Psoas muscle (tissue), 8 donors: Measurements from ENCODE around the gene BTBD9. TPM values are rescaled to one million over a fixed set of nuclear protein-coding genes. Genes with fewer than 3 reads are reported as not detected.

Source experiments
- ATAC-seq, 4 donors: fragments of 200-7000 bp; cut with Tn5 transposase; one replicate each; pipeline ENCODE4 v1.9.1; 2020; ENCODE audit warnings: moderate library complexity in 3 of 4, mild to moderate bottlenecking in 2 of 4
- DNase-seq, 2 donors: peaks; one replicate each; pipeline ENCODE4 v3.0.0-alpha.2; 2020
- H3K27ac ChIP-seq: fragments of 200-600 bp; one replicate; pipeline ENCODE4 v1.8.0; 2022
- H3K27me3 ChIP-seq, 3 donors: fragments of 200-600 bp in 1 of 3; one replicate each; pipeline versions ENCODE4 v1.6.1 to v1.8.0; 2013 to 2022; ENCODE audit warnings: low read length in 2 of 3, mild to moderate bottlenecking in 2 of 3, moderate library complexity in 1 of 3; ENCODE audit not compliant: insufficient read depth in 3 of 3
- H3K36me3 ChIP-seq, 2 donors: fragments of 200-600 bp in 1 of 2; one replicate each; pipeline versions ENCODE4 v1.6.1 to v1.8.0; 2013 to 2022; ENCODE audit warnings: low read depth in 1 of 2, mild to moderate bottlenecking in 1 of 2, moderate library complexity in 1 of 2; ENCODE audit not compliant: insufficient read depth in 1 of 2
- H3K4me1 ChIP-seq: fragments of 200-600 bp; one replicate; pipeline ENCODE4 v1.8.0; 2022
- H3K4me3 ChIP-seq: fragments of 200-600 bp; one replicate; pipeline ENCODE4 v1.8.0; 2022; ENCODE audit warnings: mild to moderate bottlenecking
- H3K9me3 ChIP-seq: fragments of 200-600 bp; one replicate; pipeline ENCODE4 v1.8.0; 2022
- WGBS, 3 donors: extraction: QIAGEN DNeasy Blood & Tissue Kit; methylation state at CpG; one replicate each; pipeline versions ENCODE4 v1.1.6 to v1.1.7; 2013; 5-methylcytosine and 5-hydroxymethylcytosine counted together
- intact Hi-C, 2 donors: fragments of 100-400 bp; cut with DNase I; formaldehyde crosslinking; loops; one replicate each; pipeline versions ENCODE4 v1.11.0 to v1.14.2; 2022
- polyA plus RNA-seq, 3 donors: library from polyadenylated mRNA; stranded (reverse); fragments of 200-250 nt; gene quantifications; one replicate each; pipeline ENCODE4 v1.2.3, GENCODE V29; 2013
- total RNA-seq, 4 donors: library from RNA; stranded (reverse); fragmentation: NEBNext Ultra II Directional in 2 of 4; extraction: Animal tissue kit (Norgen Biotek cat#: 25700) in 2 of 4; gene quantifications; one replicate each; pipeline versions ENCODE4 v1.2.1 to v1.2.4, GENCODE V29; 2021 to 2023
- TF ChIP-seq, protein P1 (sequence below): fragments of 200-600 bp; IDR thresholded peaks from one replicate; pipeline ENCODE4 v1.8.0; 2022; ENCODE audit warnings: antibody characterized with exemption
- donor health status: healthy with polysubstance abuse.
- donor health status: DM: no; HTN: no; CAD: no; lungs with moderate emphysema.
- donor health status: Bipolar disorder and iron deficiency.
- donor health status: healthy.
- donor health status: DM: yes; HTN: yes; CAD: no.
- donor health status: DM: no; HTN: no; CAD: no.
- donor health status: DM: no; HTN: no; CAD: no.
- donor health status: DM: yes; HTN: yes; CAD: no.

The BTBD9 gene
- total and polyA plus RNA-seq, 7 donors = 2.3 to 10.9 (median 8.4) TPM

DNA sequence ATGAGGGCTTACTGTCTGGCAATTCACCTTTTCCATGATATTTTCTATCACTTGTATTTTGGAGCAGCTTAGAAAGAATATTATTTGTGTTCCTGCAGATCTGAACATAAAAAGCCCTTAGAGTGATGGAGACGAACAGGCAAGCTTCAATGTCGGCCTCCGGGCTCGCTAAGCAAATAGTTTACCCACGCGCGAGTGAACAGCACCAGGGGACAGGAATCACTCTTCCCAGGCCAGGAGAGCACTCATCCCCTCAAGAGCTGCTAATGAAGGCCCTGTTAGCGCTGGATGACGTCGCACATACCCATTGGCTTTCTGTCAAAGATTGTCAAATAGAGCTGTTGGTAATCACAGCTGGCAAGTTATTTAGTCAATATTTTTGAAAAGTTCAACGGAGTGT, 424.5 kb downstream of the BTBD9 start:
- TF ChIP-seq, protein P1, sequence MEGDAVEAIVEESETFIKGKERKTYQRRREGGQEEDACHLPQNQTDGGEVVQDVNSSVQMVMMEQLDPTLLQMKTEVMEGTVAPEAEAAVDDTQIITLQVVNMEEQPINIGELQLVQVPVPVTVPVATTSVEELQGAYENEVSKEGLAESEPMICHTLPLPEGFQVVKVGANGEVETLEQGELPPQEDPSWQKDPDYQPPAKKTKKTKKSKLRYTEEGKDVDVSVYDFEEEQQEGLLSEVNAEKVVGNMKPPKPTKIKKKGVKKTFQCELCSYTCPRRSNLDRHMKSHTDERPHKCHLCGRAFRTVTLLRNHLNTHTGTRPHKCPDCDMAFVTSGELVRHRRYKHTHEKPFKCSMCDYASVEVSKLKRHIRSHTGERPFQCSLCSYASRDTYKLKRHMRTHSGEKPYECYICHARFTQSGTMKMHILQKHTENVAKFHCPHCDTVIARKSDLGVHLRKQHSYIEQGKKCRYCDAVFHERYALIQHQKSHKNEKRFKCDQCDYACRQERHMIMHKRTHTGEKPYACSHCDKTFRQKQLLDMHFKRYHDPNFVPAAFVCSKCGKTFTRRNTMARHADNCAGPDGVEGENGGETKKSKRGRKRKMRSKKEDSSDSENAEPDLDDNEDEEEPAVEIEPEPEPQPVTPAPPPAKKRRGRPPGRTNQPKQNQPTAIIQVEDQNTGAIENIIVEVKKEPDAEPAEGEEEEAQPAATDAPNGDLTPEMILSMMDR = no peak
- ATAC-seq (no peak), DNase-seq (no peak)
- intact Hi-C loops = no loop called here
- H3K27me3 ChIP-seq = no peaks in the 10 kb centered on the region
- H3K4me1 ChIP-seq = peaks cover 31% of the 10 kb centered on the region
- no peaks in the 10 kb centered on the region for H3K36me3 ChIP-seq
- H3K9me3 ChIP-seq = no peaks in the 10 kb centered on the region
- 50 to 60% (median 58%) methylated on average over 11 of the region's 11 CpGs for WGBS, 3 donors
- no peak overlapping the region for H3K4me3 ChIP-seq
- H3K27ac ChIP-seq = no peak overlapping the region

DNA sequence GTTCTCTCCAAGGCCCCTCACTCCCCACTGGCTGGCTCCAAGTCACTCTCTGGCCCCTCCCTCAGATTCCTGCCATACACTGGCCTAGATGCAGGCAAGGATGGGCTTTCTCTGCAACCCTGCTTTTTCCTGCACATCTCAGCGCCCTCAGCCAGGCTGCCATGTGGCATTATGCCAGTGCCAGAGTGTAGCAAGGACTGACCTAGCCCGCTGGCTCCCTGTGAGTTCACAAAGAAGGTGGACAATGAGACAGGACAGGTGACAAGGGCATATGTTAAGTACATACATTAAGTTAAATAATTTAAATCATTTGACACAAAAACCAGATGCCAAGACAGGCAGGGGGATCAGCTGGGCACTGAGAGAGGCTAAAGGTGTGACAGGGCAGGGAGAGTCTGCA, 425.6 kb downstream of the BTBD9 start:
- H3K4me1 ChIP-seq = peaks cover 31% of the 10 kb centered on the region
- WGBS, 3 donors = 83 to 94% (median 90%) methylated on average over 2 of the region's 2 CpGs
- TF ChIP-seq, protein P1 = no peak
- intact Hi-C loops = no loop called here
- no peak overlapping the region for H3K4me3 ChIP-seq
- DNase-seq (no peak), ATAC-seq (no peak)
- no peak overlapping the region for H3K27ac ChIP-seq
- H3K9me3 ChIP-seq = no peaks in the 10 kb centered on the region
- no peaks in the 10 kb centered on the region for H3K27me3 ChIP-seq
- H3K36me3 ChIP-seq = no peaks in the 10 kb centered on the region

DNA sequence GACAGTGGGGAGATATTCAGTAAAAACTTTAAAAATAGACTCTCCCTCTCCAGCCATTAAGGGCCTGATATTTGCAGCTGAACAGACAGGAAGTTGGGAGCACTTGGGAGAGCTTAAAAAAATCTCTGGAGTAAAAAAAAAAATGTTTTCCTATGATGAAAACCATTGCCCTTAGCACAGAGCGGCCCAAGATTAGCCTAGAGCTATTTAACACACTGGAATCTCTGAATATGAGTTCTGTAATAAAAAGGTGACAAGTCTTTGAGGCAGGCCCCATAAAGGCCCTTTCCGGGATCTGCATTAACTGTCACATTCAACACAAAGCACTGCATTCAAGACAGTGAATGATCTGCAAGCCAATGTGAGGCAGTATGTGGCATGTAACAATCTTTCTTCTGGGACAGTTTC, 426.5 kb downstream of the BTBD9 start:
- WGBS, 3 donors = 73 to 78% (median 74%) methylated on average over 2 of the region's 2 CpGs
- Histone ChIP-seq H3K4me1 (peaks cover 31% of the 10 kb centered on the region), H3K9me3 (no peaks in the 10 kb centered on the region), H3K27ac (peak overlapping the region; percentile 6), H3K27me3 (no peaks in the 10 kb centered on the region), H3K4me3 (no peak overlapping the region), H3K36me3 (no peaks in the 10 kb centered on the region)
- intact Hi-C loops = no loop called here
- ATAC-seq = peak in 1 of 4 donors; percentile 44
- DNase-seq = no peak
- TF ChIP-seq, protein P1 = no peak

DNA sequence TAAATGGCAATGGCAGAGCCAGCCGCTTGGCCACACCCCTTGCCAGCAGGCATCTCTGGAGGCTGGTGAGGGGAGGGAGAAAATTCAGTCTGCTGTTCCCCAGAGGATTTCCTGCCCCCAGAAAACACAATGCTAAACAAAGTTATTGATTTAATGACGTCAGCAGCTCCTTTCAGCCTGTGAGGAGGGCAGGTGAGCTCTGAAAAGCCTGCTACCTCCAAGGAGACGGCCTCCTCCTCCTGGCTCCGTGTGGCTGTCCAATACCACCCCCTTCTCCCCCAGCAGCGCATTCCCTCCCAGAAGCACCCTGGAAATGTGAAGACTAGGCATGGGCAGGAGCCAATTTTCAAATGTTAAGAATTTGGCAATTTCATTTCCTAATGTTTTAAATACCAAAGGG, 427.1 kb downstream of the BTBD9 start:
- ATAC-seq = no peak
- TF ChIP-seq, protein P1 = no peak
- intact Hi-C loops = no loop called here
- Histone ChIP-seq H3K27ac (peak overlapping the region; percentile 6), H3K27me3 (no peaks in the 10 kb centered on the region), H3K4me3 (no peak overlapping the region), H3K9me3 (no peaks in the 10 kb centered on the region), H3K4me1 (peaks cover 31% of the 10 kb centered on the region), H3K36me3 (no peaks in the 10 kb centered on the region)
- DNase-seq = no peak
- 28 to 39% (median 33%) methylated on average over 5 of the region's 5 CpGs for WGBS, 3 donors

DNA sequence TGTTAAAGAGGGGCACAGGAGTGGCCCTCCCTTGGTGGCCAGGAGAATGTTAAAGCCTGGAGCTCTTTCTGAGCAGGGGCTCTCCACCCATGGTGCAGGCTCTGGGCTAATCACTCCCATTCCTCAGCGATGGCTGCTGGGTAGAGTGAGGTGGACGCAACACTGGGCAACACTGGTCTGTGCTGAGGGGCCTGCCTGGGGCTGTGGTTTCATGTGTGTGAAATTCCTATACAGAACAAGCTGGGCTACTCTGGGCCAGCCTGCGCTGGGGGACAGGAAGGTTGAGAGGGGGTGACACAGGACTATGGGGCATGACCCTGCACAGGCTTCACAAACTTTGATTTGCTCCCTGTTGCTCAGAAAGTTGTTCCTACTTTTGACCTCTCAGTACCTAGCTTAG, 427.6 kb downstream of the BTBD9 start:
- intact Hi-C loops = no loop called here
- Histone ChIP-seq H3K4me3 (no peak overlapping the region), H3K9me3 (no peaks in the 10 kb centered on the region), H3K27ac (no peak overlapping the region), H3K27me3 (no peaks in the 10 kb centered on the region), H3K4me1 (peaks cover 31% of the 10 kb centered on the region), H3K36me3 (no peaks in the 10 kb centered on the region)
- no peak for ATAC-seq
- WGBS, 3 donors = 93 to 98% (median 95%) methylated on average over 3 of the region's 3 CpGs
- TF ChIP-seq, protein P1 = no peak
- no peak for DNase-seq
